Upper lobe of left lung (tissue), 4 donors: Measurements from ENCODE around the gene FLYWCH2.

Source experiments
- EP300 ChIP-seq, 4 donors: sonication (generic); formaldehyde crosslinking; IDR thresholded peaks; one replicate each; pipeline ENCODE4 v1.5.1; 2017; ENCODE audit warnings: antibody characterized with exemption in 4 of 4, control low read depth in 2 of 4
- POLR2A ChIP-seq, 4 donors: fragments of 450-650 bp; IDR thresholded peaks; one replicate each; pipeline ENCODE4 v1.5.1; 2016 to 2017; ENCODE audit warnings: antibody characterized with exemption in 4 of 4, mild to moderate bottlenecking in 2 of 4
- TF ChIP-seq, protein P1 (sequence below), 6 experiments: fragments of 450-650 bp in 4 of 6; fragments of 200-600 bp in 2 of 6; sonication (generic) in 2 of 6; IDR thresholded peaks; one replicate each; pipeline ENCODE4 v1.5.1; 2016 to 2019; ENCODE audit warnings: antibody characterized with exemption in 6 of 6

DNA sequence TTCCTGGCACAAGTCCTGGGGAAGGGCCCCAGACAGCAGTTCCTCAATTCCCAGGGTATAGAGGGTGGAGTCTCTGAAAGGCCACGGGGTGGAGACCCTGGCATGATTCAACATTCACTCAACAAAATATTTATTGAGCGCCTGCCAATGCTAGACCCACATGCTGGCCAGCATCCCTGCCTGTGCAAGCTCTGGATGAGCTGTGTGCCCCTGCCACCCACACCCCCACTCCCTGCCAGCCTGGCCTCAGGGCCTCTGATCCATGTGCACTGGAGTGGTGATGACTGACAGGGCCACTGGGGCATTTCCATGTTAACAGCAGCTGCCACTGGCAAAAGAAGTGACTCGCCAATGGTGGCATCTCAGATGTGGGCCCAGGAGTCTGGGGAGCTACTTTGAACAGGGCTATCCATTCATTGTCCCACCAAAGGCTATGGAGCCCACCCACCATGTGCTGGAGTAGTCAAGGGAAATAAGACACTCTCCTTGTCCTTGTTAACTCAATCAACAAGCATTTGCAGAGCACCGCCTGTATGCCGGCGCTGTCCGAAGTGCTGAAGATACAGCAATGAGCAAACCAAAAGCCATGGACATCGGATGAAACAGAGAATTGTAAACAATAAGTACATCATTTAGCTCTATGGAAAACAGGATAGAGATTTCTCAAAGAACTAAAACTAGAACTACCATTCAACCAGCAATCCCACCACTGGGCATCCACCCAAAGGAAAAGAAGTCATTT is 22.0 kb upstream of the FLYWCH2 start:
- TF ChIP-seq POLR2A (IDR thresholded peaks at IDR 0.05) (no peak), EP300 (IDR thresholded peaks at IDR 0.05) (no peak)
- TF ChIP-seq, protein P1, sequence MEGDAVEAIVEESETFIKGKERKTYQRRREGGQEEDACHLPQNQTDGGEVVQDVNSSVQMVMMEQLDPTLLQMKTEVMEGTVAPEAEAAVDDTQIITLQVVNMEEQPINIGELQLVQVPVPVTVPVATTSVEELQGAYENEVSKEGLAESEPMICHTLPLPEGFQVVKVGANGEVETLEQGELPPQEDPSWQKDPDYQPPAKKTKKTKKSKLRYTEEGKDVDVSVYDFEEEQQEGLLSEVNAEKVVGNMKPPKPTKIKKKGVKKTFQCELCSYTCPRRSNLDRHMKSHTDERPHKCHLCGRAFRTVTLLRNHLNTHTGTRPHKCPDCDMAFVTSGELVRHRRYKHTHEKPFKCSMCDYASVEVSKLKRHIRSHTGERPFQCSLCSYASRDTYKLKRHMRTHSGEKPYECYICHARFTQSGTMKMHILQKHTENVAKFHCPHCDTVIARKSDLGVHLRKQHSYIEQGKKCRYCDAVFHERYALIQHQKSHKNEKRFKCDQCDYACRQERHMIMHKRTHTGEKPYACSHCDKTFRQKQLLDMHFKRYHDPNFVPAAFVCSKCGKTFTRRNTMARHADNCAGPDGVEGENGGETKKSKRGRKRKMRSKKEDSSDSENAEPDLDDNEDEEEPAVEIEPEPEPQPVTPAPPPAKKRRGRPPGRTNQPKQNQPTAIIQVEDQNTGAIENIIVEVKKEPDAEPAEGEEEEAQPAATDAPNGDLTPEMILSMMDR (IDR thresholded peaks at IDR 0.05), result no peak
